ENCODE measurements around the gene EPS8L1. TPM values are rescaled to one million over a fixed set of nuclear protein-coding genes. Genes with fewer than 3 reads are reported as not detected.

EPS8L1 gene
- total RNA-seq, 1 donor from 2014 or later = 64.6 TPM

- peak; percentile 77 for DNase-seq (ENCODE audit: low spot score)
Observed at GRCh38 chr19:55080121-55080967, 4.7 kb downstream of the EPS8L1 start.

DNA sequence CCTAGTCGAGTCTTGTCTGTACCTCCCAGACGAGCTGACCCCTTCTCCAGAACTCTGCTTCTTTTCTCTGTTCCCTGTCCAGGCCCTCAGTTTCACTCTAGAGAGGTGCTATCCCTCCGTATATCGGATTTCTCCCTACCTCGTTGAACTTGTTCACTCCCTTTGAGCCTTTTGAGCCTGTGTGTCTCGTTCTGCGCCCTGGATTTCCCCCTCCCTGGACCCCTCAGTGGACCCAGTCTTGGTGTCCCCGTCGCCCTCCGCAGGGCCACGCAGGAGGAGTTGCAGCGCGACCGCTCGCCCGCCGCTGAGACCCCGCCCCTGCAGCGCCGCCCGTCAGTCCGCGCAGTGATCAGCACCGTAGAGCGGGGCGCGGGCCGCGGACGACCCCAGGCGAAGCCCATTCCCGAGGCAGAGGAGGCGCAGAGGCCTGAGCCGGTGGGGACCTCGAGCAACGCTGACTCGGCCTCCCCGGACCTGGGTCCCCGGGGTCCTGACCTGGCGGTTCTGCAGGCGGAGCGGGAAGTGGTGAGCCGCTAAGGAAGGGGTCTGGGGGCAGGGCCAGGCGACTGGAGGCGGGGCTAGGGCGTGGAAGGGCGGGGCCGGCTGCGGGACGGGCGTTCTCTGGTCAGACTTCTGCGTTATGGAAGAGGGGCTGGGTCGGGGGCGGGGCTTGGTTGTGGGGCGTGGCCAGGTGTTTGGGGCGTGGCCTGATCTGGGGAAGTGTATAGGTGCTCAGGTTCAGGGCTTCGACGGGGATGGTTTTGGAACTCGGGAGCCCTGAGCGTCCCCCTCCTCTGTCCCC lies 5.5 kb downstream of the EPS8L1 start:
- peak; percentile 86 for DNase-seq (ENCODE audit: low spot score)

DNA sequence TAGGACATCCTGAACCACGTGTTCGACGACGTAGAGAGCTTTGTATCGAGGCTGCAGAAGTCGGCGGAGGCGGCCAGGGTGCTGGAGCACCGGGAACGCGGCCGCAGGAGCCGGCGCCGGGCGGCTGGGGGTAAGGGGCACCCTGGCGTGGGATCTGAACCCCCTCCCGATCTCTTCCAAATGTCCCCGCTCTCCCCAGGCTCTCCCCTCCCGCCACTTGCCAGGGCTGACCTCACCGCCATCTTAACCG lies 6.0 kb downstream of the EPS8L1 start:
- no peak for DNase-seq (ENCODE audit: low spot score)

DNA sequence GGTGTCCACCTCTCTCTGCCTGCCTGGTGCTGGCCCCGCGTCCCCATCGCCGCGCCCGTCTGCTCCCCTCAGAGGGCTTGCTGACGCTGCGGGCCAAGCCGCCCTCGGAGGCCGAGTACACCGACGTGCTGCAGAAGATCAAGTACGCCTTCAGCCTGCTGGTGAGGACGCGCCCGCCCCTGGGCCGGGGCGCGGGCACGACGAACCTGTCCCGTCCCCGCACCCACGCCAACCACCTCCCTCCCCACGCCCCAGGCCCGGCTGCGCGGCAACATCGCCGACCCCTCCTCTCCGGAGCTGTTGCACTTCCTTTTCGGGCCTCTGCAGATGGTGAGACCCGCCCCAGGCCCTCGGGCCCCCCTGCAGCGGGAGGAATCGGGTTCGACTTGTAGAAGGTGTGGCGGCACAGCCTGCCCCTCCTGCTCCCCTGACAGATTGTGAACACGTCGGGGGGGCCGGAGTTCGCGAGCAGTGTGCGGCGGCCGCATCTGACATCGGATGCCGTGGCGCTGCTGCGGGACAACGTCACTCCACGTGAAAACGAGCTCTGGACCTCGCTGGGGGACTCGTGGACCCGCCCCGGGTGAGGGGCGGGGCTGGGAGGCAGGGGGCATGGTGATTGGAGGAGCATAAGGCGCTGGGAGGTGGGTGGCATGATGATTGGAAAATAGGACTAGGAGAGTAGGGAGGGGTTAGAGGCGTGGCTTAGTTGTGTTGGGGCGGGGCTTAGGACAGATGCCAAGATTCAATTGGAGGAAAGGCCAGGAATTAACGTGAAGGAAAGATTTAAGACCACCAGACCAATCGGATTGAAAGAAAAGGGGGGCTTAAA lies 6.6 kb downstream of the EPS8L1 start:
- DNase-seq (ENCODE audit: low spot score) = no peak

DNA sequence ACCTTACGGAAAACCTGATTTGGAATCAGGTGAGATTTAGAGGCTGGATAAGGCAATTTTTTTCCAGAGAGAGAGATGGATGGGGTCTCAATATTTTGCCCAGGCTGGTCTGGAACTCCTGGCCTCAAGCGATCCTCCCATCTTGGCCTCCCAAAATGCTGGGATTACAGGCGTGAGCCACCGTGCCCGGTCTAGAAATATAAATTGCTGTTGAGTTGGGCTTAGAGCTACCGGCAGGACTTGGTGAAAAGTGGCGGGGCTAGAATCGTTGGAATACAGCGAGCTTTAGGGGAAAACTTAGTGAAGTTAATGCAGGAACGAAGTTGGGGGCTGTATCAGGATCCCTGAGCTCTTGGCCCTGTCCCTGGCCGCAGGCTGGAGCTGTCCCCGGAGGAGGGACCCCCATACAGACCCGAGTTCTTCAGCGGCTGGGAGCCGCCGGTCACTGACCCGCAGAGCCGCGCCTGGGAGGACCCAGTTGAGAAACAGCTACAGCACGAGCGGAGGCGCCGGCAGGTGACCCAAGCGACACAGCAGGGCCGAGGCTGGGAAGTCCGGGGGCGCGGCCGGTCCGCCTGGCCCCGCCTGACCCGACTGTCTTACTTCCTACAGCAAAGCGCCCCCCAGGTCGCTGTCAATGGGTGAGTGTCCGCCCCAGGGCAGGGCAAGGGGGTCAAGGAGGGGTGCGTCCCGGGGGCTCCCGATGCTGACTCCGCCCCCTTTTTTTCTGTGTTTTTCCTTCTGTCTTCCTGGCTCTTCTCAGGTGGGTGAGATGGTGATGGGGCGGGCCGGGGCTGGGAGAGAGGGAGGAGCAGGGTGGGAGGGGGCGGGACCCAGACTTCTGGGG lies 7.6 kb downstream of the EPS8L1 start:
- no peak for DNase-seq (ENCODE audit: low spot score)

- no peak for DNase-seq (ENCODE audit: low spot score)
Observed at GRCh38 chr19:55084416-55084815, 8.7 kb downstream of the EPS8L1 start.

DNA sequence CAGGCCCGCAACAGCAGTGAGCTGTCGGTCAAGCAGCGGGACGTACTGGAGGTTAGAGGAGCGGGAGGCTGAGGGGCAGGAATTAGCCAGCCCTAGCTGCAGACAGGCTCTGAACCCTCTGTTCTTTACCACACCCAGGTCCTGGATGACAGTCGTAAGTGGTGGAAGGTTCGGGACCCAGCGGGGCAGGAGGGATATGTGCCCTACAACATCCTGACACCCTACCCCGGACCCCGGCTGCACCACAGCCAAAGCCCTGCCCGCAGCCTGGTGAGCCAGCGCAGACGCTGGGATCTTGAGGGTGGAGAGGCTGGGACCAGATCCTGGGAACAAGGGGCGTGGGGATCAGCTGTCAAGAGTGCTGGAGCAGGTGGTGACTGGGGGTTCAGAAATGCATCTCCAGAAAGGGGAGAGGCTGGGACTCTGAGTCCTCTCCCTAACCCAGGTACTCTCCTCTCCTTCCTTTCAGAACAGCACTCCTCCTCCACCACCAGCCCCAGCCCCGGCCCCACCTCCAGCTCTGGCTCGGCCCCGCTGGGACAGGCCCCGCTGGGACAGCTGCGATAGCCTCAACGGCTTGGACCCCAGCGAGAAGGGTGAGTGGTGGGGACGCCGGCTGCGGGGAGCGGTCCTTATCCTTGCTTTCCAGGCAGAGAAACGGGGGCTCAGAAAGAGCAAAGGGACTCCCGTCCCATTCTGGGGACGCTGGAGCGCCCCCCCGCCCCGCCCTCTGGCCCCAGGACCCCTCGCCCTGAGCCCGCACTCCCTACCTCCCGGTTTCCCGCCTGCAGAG lies 10.4 kb downstream of the EPS8L1 start:
- DNase-seq (ENCODE audit: low spot score) = no peak

- peak; percentile 91 for DNase-seq (ENCODE audit: low spot score)
Observed at GRCh38 chr19:55086730-55087541, 11.3 kb downstream of the EPS8L1 start.

DNA sequence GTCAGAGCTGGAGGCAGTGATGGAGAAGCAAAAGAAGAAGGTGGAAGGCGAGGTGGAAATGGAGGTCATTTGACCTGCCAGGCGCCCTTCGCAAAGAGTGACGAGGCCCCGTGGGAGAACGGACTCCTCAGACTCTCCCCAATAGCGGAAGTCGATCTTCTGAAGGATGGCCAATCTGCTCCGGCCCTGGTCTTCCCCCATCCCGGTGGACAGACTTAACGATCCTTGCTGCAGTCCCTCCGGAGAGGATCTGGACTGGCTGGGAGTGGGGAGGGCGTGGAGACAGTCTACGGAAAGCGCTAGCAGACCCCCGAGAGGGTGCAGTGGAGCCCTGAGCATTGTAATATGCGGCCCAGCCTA lies 11.9 kb downstream of the EPS8L1 start:
- no peak for DNase-seq (ENCODE audit: low spot score)

- DNase-seq (ENCODE audit: low spot score) = no peak
Observed at GRCh38 chr19:55088021-55088451, 12.4 kb downstream of the EPS8L1 start.

- DNase-seq (ENCODE audit: low spot score) = no peak
Observed at GRCh38 chr19:55088543-55089341, 13.1 kb downstream of the EPS8L1 start.

GRCh38 chr19:55089342-55089944 lies 13.8 kb downstream of the EPS8L1 start:
- DNase-seq (ENCODE audit: low spot score) = no peak

DNA sequence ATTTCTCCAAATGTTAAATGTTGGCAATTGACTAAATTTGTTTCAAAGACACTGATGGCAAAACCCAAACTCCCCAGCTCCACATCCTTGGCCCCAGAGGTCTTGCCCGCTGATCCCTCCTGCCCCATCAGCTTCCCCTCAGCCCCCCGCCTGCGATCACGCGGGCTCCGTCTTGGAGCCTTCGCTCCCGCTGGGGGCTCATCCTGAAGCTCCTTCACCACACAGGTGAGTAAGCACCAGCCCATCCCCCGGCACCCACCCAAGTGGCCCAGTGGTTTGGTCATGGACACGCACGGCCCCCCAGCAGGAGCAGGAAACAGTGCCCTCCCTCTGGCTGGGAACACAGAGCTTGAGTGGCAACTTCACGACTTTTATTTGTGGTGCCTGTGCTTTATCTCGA lies 14.9 kb downstream of the EPS8L1 start:
- DNase-seq (ENCODE audit: low spot score) = no peak

DNA sequence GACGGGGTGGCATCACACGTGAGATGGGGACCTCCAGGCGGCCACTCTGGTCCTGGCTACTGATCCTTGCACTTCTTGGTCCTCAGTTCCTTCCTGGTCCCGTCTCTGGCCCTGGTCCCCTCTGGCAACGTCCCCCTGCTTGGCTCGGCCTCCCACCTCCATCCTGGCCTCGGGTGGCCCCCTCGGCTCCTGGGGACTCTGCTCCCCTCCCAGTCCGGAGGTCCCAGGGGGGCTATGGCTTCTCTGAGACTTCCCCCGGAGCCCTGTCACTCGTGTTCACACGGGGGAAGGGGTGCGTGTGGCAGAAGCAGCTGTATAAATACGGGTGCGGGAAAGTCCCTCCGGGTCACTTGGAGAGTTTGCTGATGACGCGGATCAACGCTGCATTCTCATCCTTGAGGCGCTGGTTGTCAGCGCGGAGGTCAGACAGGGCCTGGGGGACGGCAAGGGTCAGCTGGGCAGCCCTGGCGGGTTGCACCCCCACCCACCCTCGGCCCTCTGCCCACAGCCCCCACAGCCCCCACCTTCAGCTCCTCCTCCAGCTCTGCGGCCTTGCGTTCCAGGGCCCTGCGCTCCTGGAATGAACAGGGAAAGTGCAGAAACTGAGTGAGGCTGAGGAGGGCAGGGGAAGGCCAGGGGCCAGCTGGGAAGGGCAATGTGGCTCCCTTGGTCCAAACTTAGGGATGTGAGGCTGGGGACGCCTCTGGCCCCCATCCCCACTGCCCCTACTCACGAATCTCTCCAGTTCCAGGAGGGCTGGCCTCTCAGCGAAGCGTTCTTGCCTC lies 15.6 kb downstream of the EPS8L1 start:
- DNase-seq (ENCODE audit: low spot score) = no peak

- no peak for DNase-seq (ENCODE audit: low spot score)
Observed at GRCh38 chr19:55091955-55092354, 16.3 kb downstream of the EPS8L1 start.

DNA sequence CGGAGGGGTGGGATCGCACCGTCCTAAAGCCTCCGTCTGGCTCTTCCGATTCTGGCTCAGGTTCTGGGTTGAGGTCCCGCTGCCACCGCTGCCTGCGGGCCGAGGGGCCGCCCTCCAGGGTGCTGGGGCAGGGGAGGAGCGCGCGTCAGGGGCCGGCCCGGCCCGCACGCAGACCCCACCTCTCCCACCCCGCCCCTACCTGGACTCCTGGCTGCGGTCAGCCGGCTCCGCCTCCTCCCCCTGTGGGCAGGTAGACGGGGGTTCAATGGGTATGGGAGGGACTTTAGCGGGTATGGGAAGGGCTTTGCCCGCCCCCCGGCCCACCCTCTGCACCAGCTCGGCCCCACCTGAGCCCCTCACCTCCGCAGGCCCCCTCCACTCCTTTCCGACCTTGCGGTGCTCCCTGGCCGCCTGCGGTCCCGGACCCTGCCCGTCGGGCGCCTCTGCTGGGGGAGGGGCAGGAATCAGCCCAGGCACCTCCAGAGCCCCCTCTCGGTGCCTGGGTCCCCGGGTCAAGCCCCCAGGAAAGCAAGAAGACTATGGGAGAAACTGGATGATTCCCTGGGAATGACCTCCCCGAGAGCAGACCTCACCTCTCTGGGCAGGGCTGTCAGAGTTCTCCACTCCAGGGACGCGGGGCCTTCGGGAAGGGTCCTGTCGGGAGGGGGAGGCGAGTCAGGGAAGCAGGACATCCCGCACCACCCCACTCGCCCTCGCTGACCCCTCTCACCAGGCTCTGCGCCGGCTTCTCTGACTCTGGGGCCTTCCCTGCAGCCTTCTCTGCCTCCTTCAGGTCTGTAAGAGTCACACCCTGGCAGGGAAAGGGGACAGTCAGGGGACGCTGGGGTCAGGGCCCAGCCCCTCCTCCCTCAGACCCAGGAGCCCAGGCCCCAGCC lies 17.0 kb downstream of the EPS8L1 start:
- DNase-seq (ENCODE audit: low spot score) = no peak
